ENCODE results near the gene ADISSP. TPM values are rescaled to one million over a fixed set of nuclear protein-coding genes. Genes with fewer than 3 reads are reported as not detected.

ADISSP gene
- total RNA-seq, 4 donors from 2014 or later: 3.0 to 19.9 (median 16.3) TPM

GRCh38 chr20:3730803-3731672 lies 36.5 kb downstream of the ADISSP start:
- Histone ChIP-seq H3K27ac (no peak overlapping the region), H3K9me3 (no peaks in the 10 kb centered on the region), H3K4me3 (no peak overlapping the region), H3K27me3 (peaks cover 41% of the 10 kb centered on the region), H3K4me1 (peaks cover 0 to 13% (median 8%) of the 10 kb centered on the region in 4 donors), H3K36me3 (no peaks in the 10 kb centered on the region)
- 78 to 84% methylated on average over 5 to 12 of the region's 12 CpGs for WGBS, 2 donors (ENCODE audit: low coverage in 1 of 2)
- no peak for TF ChIP-seq POLR2A (IDR thresholded peaks at IDR 0.05)
- TF ChIP-seq CTCF (IDR thresholded peaks at IDR 0.05): no peak
- no peak for TF ChIP-seq POLR2AphosphoS5 (IDR thresholded peaks at IDR 0.05)
- no peak for TF ChIP-seq EP300 (IDR thresholded peaks at IDR 0.05; ENCODE audit: low read depth)
- in situ Hi-C loops (cut with MboI; ENCODE audit: low pct_ligation_motif_present in 1 of 4, low pct_unique_long_range_greater_than_20kb in 1 of 4, low sequenced_read_pairs in 3 of 4) (no loop called here), intact Hi-C loops (cut with DNase I; ENCODE audit: low total_unique reads) (no loop called here)
- no peak for DNase-seq

GRCh38 chr20:3729811-3730540 lies 37.6 kb downstream of the ADISSP start:
- Histone ChIP-seq H3K4me1 (peaks cover 0 to 12% (median 8%) of the 10 kb centered on the region in 4 donors), H3K27ac (no peak overlapping the region), H3K27me3 (peaks cover 46% of the 10 kb centered on the region), H3K9me3 (no peaks in the 10 kb centered on the region), H3K4me3 (no peak overlapping the region), H3K36me3 (no peaks in the 10 kb centered on the region)
- in situ Hi-C loops (cut with MboI; ENCODE audit: low pct_ligation_motif_present in 1 of 4, low pct_unique_long_range_greater_than_20kb in 1 of 4, low sequenced_read_pairs in 3 of 4): no loop called here
- intact Hi-C loops (cut with DNase I; ENCODE audit: low total_unique reads): no loop called here
- DNase-seq: no peak
- 66 to 82% methylated on average over 3 to 8 of the region's 8 CpGs for WGBS, 2 donors (ENCODE audit: low coverage in 1 of 2)
- no peak for TF ChIP-seq EP300 (IDR thresholded peaks at IDR 0.05; ENCODE audit: low read depth)
- TF ChIP-seq POLR2A (IDR thresholded peaks at IDR 0.05): no peak
- no peak for TF ChIP-seq CTCF (IDR thresholded peaks at IDR 0.05)
- no peak for TF ChIP-seq POLR2AphosphoS5 (IDR thresholded peaks at IDR 0.05)

- WGBS, 2 donors (ENCODE audit: low coverage in 1 of 2): 88% methylated on average over 6 of the region's 6 CpGs; no CpG with 5 or more reads in 1 of the 2 donors
- intact Hi-C loops (cut with DNase I; ENCODE audit: low total_unique reads): no loop called here
These were observed 38.2 kb downstream of the ADISSP start for GRCh38 chr20:3729378-3729777.

More at GRCh38 chr20:3729378-3729777, 38.2 kb downstream of the ADISSP start:
- Histone ChIP-seq H3K4me3 (no peak overlapping the region), H3K27me3 (peaks cover 46% of the 10 kb centered on the region), H3K36me3 (no peaks in the 10 kb centered on the region), H3K9me3 (no peaks in the 10 kb centered on the region), H3K27ac (no peak overlapping the region), H3K4me1 (peaks cover 0 to 6% (median 5%) of the 10 kb centered on the region in 4 donors)
- no peak for TF ChIP-seq CTCF (IDR thresholded peaks at IDR 0.05)
- TF ChIP-seq POLR2AphosphoS5 (IDR thresholded peaks at IDR 0.05): no peak
- TF ChIP-seq POLR2A (IDR thresholded peaks at IDR 0.05): no peak
- no peak for TF ChIP-seq EP300 (IDR thresholded peaks at IDR 0.05; ENCODE audit: low read depth)
- in situ Hi-C loops (cut with MboI; ENCODE audit: low pct_ligation_motif_present in 1 of 4, low pct_unique_long_range_greater_than_20kb in 1 of 4, low sequenced_read_pairs in 3 of 4): no loop called here
- no peak for DNase-seq
